A549 (cell line): ENCODE measurements around the gene OR56B4.

Experiments
- EHMT2 ChIP-seq: fragments of 200-600 bp; sonication (generic); IDR thresholded peaks from 2 replicates; pipeline ENCODE4 v1.6.1; 2016; ENCODE audit warnings: antibody characterized with exemption, low read depth, mild to moderate bottlenecking, moderate library complexity
- RAD21 ChIP-seq, 2 experiments: fragments of >200 bp in 1 of 2; sonication (Bioruptor Twin) in 1 of 2; formaldehyde crosslinking in 1 of 2; IDR thresholded peaks in 1 of 2; conservative IDR thresholded peaks in 1 of 2; 2 replicates in 1 of 2; 3 replicates in 1 of 2; pipeline ENCODE4 v1.6.1; 2012 to 2018; ENCODE audit warnings: inconsistent platforms in 1 of 2

DNA sequence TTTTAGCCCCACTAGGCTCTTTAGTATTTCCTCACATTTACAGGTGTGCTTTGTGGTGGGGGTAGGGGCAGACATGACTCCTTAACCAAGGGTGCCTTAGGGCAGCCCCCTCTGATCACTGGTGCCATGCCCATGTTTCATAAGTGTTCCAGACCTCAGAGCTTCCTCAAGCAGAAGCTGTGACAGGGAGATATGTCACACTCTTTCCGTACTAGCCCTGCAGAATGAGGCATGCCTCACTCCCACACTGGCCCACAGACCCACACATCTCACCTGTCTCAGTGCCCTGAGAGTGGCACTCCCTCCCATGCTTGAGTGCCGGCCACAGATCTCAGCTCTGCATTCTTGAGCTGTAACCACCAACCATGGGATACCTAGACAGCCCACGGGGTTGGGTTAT lies 22.9 kb upstream of the OR56B4 start:
- TF ChIP-seq EHMT2: no peak
- TF ChIP-seq RAD21 (conservative IDR thresholded peaks at IDR 0.05 in 1 of 2, IDR thresholded peaks at IDR 0.05 in 1 of 2): no peak
